Putamen (tissue), 1 donor: ENCODE measurements around the gene ZW10.
"Not testable (repeated sequence)": the region's sequence is repeated elsewhere in the genome, so short reads cannot be mapped to it uniquely, and the experiment has no call there.

Experiments
- DNase-seq: peaks from one replicate; pipeline ENCODE4 v3.0.0-alpha.2; 2016; ENCODE audit warnings: low spot score

ZW10 gene, protein sequence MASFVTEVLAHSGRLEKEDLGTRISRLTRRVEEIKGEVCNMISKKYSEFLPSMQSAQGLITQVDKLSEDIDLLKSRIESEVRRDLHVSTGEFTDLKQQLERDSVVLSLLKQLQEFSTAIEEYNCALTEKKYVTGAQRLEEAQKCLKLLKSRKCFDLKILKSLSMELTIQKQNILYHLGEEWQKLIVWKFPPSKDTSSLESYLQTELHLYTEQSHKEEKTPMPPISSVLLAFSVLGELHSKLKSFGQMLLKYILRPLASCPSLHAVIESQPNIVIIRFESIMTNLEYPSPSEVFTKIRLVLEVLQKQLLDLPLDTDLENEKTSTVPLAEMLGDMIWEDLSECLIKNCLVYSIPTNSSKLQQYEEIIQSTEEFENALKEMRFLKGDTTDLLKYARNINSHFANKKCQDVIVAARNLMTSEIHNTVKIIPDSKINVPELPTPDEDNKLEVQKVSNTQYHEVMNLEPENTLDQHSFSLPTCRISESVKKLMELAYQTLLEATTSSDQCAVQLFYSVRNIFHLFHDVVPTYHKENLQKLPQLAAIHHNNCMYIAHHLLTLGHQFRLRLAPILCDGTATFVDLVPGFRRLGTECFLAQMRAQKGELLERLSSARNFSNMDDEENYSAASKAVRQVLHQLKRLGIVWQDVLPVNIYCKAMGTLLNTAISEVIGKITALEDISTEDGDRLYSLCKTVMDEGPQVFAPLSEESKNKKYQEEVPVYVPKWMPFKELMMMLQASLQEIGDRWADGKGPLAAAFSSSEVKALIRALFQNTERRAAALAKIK

DNA sequence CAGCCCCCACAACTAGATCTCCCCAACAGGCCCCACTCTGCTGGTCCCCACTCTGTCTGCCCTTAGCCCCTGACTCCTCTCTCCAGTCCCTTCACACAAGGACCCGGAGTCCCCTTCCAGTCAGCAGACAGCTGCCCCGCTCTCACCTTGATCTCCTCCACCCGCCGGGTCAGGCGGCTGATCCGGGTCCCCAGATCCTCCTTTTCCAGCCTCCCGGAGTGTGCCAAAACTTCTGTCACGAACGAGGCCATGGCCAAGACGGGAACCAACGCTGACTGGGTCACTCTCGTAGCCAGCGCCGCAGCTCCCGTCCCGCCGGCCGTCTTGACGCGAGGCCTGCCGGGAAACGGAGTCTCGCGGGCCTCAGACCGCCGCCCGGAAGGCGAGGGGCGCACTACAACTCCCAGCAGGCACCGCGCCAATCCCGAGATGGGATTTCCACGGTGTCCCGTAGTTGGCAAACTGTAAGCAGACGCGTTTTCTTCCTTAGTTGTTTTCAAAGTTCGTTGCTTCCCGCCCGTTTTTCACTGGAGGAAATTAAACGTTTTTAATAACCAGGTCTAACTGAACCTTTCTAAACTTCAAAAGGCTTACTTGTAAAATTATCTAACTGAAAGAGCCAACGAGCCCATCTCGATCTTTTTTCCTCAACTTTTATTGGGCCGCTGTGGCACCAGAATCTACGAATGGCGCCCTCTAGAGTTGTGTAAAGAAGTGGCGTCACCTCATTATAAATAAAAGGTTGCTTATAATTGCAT is at the start of gene ZW10:
Gene ZW10, minus strand, starts transcription at position 277 of the 758 bp plus-strand sequence. Its CDS starts 26 bp downstream, at position 251.
- DNase-seq = peak; percentile 96

- DNase-seq = no peak
Measured at GRCh38 chr11:113818426-113818825, 44.9 kb upstream of the ZW10 start.

GRCh38 chr11:113817626-113818025 is 44.1 kb upstream of the ZW10 start:
- no peak for DNase-seq

- DNase-seq = no peak
Measured at GRCh38 chr11:113817162-113817561, 43.7 kb upstream of the ZW10 start.

- DNase-seq = no peak
Measured at GRCh38 chr11:113814181-113814580, 40.7 kb upstream of the ZW10 start.

DNA sequence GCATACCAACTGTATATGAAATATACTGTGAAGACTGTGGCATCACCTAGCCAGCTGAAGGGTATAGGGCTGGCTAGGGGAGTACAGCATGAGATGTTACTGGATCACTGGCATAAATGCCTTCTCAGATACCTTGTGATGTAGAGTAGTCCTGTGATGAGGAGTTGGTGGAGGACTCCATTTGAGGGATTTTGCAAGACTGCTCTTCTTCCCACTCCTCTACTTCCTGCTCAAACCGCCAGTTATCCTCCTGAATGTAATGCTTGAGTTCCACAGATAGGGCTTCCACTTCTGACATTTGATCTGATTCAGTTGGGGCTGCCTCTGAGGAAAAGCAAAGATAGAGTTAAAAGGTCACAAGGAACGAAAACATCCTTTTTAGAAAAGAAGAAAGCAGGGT is 35.4 kb upstream of the ZW10 start:
- DNase-seq = no peak

DNA sequence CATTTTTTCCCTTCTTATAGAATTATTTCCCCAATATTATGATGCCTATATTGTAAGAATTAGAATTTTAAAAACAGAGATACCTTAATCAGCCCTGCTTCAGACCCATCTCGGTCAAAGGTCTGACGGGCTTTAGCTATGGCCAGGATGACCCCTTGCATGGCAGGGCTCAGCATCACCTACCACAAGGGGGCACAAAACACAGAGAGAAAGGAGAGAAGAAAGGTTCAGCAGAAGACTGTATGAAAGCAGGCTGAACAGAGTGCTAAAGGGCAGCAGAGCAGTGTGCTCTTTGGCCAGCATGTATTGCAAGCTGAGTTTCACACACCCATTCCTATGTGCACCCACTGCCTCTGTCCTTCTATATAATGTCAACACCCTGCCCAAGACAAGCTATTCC is 32.9 kb upstream of the ZW10 start:
- no peak for DNase-seq

- DNase-seq = no peak
Measured at GRCh38 chr11:113805640-113806039, 32.1 kb upstream of the ZW10 start.

DNA sequence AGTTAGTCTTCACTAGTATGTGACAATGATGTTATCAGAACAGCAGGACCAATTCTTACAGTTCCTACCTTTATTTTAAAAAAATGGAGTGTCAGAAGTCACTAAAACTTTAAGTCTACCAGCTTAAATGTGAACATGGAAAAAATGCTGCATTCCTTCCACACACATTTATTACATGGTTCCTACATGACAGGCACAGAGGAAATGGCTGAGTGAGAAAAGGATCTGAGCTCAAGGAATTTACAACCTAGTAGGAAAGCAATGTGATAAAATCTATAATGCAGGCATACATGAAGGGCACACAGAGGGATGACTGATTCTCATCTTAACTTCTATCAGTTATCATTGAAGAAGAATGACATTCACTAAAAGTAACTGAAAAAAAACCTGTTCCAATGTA is 29.1 kb upstream of the ZW10 start:
- DNase-seq = no peak

DNA sequence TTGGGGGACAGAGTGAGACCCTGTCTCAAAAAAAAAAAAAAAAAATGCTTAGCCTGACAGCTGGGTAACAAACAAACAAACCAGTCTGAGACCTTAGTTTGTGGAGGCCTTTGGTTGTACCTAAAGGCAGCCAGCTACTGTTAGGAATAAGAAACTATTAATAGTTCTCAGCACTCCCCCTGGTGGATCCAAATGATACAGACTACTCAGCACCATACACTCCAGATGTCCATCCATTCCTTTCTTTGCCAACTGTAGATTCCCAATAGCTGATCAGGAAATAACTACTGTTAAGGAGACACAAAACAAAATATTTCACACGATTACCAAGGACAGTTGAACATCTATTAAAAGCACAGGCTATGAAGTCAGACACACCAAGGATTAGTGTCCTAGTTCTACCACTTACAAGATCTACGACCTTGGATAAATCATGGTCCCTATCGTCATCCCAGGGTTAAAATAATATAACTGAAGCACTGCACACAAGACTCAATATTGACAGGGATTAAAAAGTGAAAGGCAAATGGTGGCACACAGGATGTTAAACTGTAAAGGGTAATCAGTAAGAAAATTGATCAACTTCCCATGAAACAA is 23.3 kb upstream of the ZW10 start:
- DNase-seq = peak; percentile 46

GRCh38 chr11:113789675-113790320 is 16.3 kb upstream of the ZW10 start:
- no peak for DNase-seq

DNA sequence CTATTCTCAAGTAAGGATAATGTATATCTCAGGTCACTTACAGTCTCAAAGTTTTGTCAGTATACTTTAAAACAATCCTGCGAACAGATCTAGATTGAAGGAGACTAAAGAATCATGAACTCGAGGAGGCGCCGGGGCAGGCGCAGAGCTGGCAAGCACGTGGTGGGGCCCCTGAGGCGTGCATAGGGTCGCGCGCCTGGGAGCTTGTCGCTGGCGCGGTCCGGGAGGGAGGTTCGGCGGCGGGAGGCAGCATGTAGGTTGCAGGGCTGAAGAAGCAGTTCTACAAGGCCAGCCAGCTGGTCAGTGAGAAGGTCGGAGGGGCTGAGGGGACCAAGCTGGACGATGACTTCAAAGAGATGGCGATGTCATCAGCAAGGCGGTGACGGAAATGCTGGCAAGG is 15.5 kb upstream of the ZW10 start:
- not testable (repeated sequence) for DNase-seq

DNA sequence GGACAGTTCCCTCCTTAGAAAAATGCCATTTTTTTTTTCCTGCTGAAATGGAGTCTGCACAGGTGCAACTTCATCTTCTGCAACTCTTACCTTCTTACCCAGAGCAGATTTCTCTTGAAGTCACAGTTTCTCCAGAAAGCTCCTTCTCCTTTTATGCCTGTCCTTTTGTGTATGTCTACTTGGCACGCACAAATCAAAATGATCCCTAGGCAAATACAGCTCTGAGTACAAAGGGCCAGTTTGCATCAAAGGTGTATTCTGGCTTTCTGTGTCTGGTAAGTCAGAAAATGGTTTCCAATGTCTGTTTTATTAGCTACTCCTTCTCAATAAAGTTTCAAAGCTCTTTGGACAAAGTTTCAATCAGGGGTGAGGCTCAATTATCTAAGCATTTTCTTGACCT is 8.6 kb upstream of the ZW10 start:
- DNase-seq = no peak

DNA sequence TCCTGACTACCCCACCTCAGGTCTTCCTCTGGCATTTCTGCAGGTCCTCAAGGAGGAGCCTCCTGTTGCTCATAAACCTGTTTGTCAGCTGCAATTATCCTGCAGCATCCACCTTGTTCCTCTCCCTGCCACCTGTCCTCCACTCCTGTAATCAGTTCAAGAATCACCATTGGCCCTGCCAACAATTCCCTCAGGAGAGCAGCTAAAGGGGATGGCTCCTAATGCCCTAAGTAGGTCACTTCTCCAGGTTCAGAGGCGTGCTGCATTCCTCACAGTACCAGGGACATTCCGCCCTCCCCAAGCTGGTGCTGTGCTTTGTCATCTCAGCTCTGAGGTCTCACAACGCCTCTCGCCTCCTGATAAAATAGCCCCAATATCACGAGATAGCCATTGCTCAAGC is 8.2 kb upstream of the ZW10 start:
- no peak for DNase-seq

DNA sequence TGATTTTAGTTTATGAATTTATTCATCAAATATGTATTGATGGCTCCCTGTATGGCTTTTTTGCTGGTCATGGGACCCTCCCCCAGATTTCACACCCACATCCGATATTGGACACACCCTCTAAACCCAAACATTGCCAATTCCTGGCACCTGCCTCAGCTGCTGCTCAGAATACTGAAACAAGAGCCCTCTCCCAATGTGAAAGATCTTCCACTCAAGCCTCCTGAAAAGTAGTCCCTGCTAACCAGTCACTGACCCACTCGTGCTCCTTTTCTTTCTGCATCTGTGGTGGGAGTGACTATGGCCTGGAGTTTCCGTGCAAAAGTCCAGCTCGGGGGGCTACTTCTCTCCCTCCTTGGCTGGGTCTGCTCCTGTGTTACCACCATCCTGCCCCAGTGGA is 6.0 kb upstream of the ZW10 start, which contains the start of gene CLDN25:
Gene CLDN25, plus strand, starts transcription at position 301 of the 400 bp plus-strand sequence. Its CDS starts 0 bp downstream, at position 301.
- no peak for DNase-seq

- DNase-seq = peak; percentile 65
Measured at GRCh38 chr11:113778111-113778910, 4.8 kb upstream of the ZW10 start.

DNA sequence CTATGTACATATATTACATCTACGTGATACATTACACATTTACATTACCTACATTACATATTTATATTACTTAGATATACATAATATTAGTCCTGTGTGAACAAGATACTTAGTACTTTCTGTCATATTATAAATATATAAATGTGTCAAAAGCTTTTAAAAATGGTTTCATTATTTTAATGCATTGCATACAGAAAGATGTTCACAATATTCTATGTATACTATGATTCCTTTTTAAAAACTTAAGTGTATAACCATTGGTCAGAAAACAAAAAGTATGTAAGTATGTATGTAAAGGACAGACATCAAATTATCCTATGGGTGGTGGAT is 647 bp upstream of the ZW10 start:
- no peak for DNase-seq

DNA sequence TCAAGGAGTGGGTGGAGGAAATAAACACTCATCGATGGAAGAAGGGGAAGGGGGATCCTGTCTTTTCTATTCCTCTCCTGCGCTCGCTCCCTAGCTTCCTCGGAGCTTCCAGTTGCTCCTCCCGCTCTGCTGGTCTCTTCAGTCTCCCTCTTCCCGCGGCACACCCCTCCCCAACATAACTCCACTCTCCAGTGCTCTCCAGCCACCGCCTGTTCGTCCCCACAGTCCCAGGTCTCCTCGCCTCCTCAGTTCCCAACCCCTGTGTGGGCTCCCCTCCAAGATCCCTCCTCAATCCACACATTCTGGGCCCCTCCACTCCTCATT is 438 bp downstream of the ZW10 start:
- no peak for DNase-seq

DNA sequence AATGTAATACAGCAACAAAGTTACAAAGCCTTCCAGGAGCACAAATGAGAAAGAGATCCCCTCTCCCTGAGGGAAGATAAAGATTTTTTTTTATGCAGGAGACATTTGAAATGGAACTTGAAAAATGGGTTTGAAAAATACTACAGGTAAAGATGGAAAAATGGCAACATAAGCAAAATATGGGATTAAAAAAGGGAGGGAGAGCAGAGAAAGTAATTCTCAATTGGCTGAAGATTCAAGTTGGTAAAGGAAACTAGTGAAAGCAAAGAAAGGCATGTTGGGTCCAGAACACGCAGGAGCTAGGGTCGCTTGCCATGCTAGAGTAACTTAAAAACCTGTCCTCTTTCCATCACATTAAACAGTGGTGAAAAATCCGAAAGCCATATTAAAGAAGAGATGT is 1.5 kb downstream of the ZW10 start:
- DNase-seq = no peak

- no peak for DNase-seq
Measured at GRCh38 chr11:113764527-113765219, 8.8 kb downstream of the ZW10 start.
